Tibial nerve (tissue), 4 donors: Measurements from ENCODE around the gene FLNC. TPM values are rescaled to one million over a fixed set of nuclear protein-coding genes. Genes with fewer than 3 reads are reported as not detected.

Experiments used
- DNase-seq, 2 donors: peaks; one replicate each; pipeline ENCODE4 v3.0.0-alpha.2; 2019; ENCODE audit warnings: low spot score in 2 of 2
- H3K27ac ChIP-seq, 4 donors: fragments of 200-600 bp; sonication (generic) in 3 of 4; one replicate each; pipeline ENCODE4 v1.5.1; 2017 to 2019; ENCODE audit warnings: mild to moderate bottlenecking in 1 of 4
- H3K27me3 ChIP-seq, 2 donors: fragments of 200-600 bp; sonication (generic) in 1 of 2; one replicate each; pipeline versions ENCODE4 v1.5.1 to v1.6.0; 2017 to 2019
- H3K36me3 ChIP-seq, 3 donors: fragments of 200-600 bp; sonication (generic); one replicate each; pipeline ENCODE4 v1.5.1; 2018 to 2019
- H3K4me1 ChIP-seq, 4 donors: fragments of 200-600 bp; sonication (generic) in 3 of 4; one replicate each; pipeline ENCODE4 v1.5.1; 2017 to 2019
- H3K4me3 ChIP-seq, 4 donors: fragments of 200-600 bp; sonication (generic) in 3 of 4; one replicate each; pipeline ENCODE4 v1.5.1; 2017 to 2019; ENCODE audit warnings: mild to moderate bottlenecking in 1 of 4, moderate library complexity in 1 of 4
- H3K9me3 ChIP-seq, 4 donors: fragments of 200-600 bp; sonication (generic) in 3 of 4; one replicate each; pipeline ENCODE4 v1.5.1; 2017 to 2019
- CTCF ChIP-seq, 5 experiments: fragments of 200-600 bp in 3 of 5; fragments of 450-650 bp in 2 of 5; sonication (generic) in 3 of 5; IDR thresholded peaks; one replicate each; pipeline ENCODE4 v1.5.1; 2016 to 2019; ENCODE audit warnings: antibody characterized with exemption in 5 of 5, mild to moderate bottlenecking in 3 of 5, moderate library complexity in 2 of 5
- EP300 ChIP-seq, 2 donors: sonication (generic); formaldehyde crosslinking; IDR thresholded peaks; one replicate each; pipeline ENCODE4 v1.6.1; 2017; ENCODE audit warnings: antibody characterized with exemption in 2 of 2, mild to moderate bottlenecking in 1 of 2
- POLR2A ChIP-seq, 2 donors: fragments of 450-650 bp; IDR thresholded peaks; one replicate each; pipeline ENCODE4 v1.6.1; 2017; ENCODE audit warnings: antibody characterized with exemption in 2 of 2, mild to moderate bottlenecking in 2 of 2, moderate library complexity in 2 of 2
- WGBS, 2 donors: methylation state at CpG; one replicate each; pipeline ENCODE4 v1.1.5; 2018; 5-methylcytosine and 5-hydroxymethylcytosine counted together
- total RNA-seq, 4 donors: library from RNA; depleted of rRNA; stranded (reverse); fragments of >200 nt; gene quantifications; one replicate each; pipeline ENCODE4 v1.1.0, GENCODE V29; 2016

The FLNC gene
- total RNA-seq, 4 donors from 2014 or later, result 5.5 to 13.5 (median 9.0) TPM

- no peak for DNase-seq
- Histone ChIP-seq H3K4me1 (peaks cover 0 to 23% (median 9%) of the 10 kb centered on the region in 4 donors), H3K9me3 (no peaks in the 10 kb centered on the region), H3K27me3 (peaks cover 0 to 8% of the 10 kb centered on the region in 2 donors), H3K27ac (no peak overlapping the region), H3K36me3 (no peaks in the 10 kb centered on the region), H3K4me3 (no peak overlapping the region)
- TF ChIP-seq CTCF (IDR thresholded peaks at IDR 0.05) (no peak), EP300 (IDR thresholded peaks at IDR 0.05) (no peak), POLR2A (IDR thresholded peaks at IDR 0.05) (no peak)
- WGBS, 2 donors, result 59 to 76% methylated on average over 4 of the region's 4 CpGs
Measured at GRCh38 chr7:128795129-128795528, 35.1 kb upstream of the FLNC start.

- Histone ChIP-seq H3K36me3 (no peaks in the 10 kb centered on the region), H3K27ac (no peak overlapping the region), H3K4me1 (peaks cover 0 to 14% (median 9%) of the 10 kb centered on the region in 4 donors), H3K9me3 (no peaks in the 10 kb centered on the region), H3K27me3 (peaks cover 0 to 8% of the 10 kb centered on the region in 2 donors), H3K4me3 (no peak overlapping the region)
- WGBS, 2 donors, result 57 to 62% methylated on average over 5 of the region's 5 CpGs
- no peak for DNase-seq
- no peak for TF ChIP-seq CTCF (IDR thresholded peaks at IDR 0.05)
- no peak for TF ChIP-seq POLR2A (IDR thresholded peaks at IDR 0.05)
- TF ChIP-seq EP300 (IDR thresholded peaks at IDR 0.05), result no peak
Measured at GRCh38 chr7:128796327-128796726, 33.9 kb upstream of the FLNC start.

GRCh38 chr7:128799451-128799850, 30.8 kb upstream of the FLNC start:
- H3K36me3 ChIP-seq, result no peaks in the 10 kb centered on the region
- H3K4me3 ChIP-seq, result no peak overlapping the region
- no peak overlapping the region for H3K27ac ChIP-seq
- H3K4me1 ChIP-seq, result no peaks in the 10 kb centered on the region
- 81 to 91% methylated on average over 2 of the region's 2 CpGs for WGBS, 2 donors
- DNase-seq, result no peak
- no peaks in the 10 kb centered on the region for H3K9me3 ChIP-seq
- TF ChIP-seq POLR2A (IDR thresholded peaks at IDR 0.05) (no peak), EP300 (IDR thresholded peaks at IDR 0.05) (no peak), CTCF (IDR thresholded peaks at IDR 0.05) (no peak)
- no peaks in the 10 kb centered on the region for H3K27me3 ChIP-seq

- H3K36me3 ChIP-seq, result peaks cover 0 to 10% (median 0%) of the 10 kb centered on the region in 3 donors
- no peak for TF ChIP-seq POLR2A (IDR thresholded peaks at IDR 0.05)
- TF ChIP-seq EP300 (IDR thresholded peaks at IDR 0.05), result no peak
- no peak for TF ChIP-seq CTCF (IDR thresholded peaks at IDR 0.05)
Measured at GRCh38 chr7:128800567-128800966, 29.6 kb upstream of the FLNC start.

GRCh38 chr7:128801003-128801402, 29.2 kb upstream of the FLNC start:
- Histone ChIP-seq H3K36me3 (peaks cover 0 to 14% (median 0%) of the 10 kb centered on the region in 3 donors), H3K27me3 (no peaks in the 10 kb centered on the region), H3K4me1 (no peaks in the 10 kb centered on the region), H3K27ac (no peak overlapping the region), H3K9me3 (no peaks in the 10 kb centered on the region), H3K4me3 (no peak overlapping the region)
- 94 to 95% methylated on average over 9 of the region's 9 CpGs for WGBS, 2 donors
- TF ChIP-seq EP300 (IDR thresholded peaks at IDR 0.05), result no peak
- TF ChIP-seq CTCF (IDR thresholded peaks at IDR 0.05), result no peak
- TF ChIP-seq POLR2A (IDR thresholded peaks at IDR 0.05), result no peak
- no peak for DNase-seq

More at GRCh38 chr7:128800567-128800966, 29.6 kb upstream of the FLNC start:
- Histone ChIP-seq H3K9me3 (no peaks in the 10 kb centered on the region), H3K4me3 (no peak overlapping the region), H3K27ac (no peak overlapping the region), H3K27me3 (no peaks in the 10 kb centered on the region), H3K4me1 (no peaks in the 10 kb centered on the region)
- DNase-seq, result no peak
- WGBS, 2 donors, result 90 to 94% methylated on average over 3 of the region's 3 CpGs
